Mucosa of stomach (tissue), 1 donor: ENCODE results near the gene CHMP4A.
A peak's percentile ranks its signal among the peaks of the same experiment; 100 is the strongest.
"Not testable (repeated sequence)": the region's sequence is repeated elsewhere in the genome, so short reads cannot be mapped to it uniquely, and the experiment has no call there.

Experiments used
- H3K27me3 ChIP-seq: one replicate; pipeline ENCODE4 v1.7.0; 2013; ENCODE audit warnings: mild to moderate bottlenecking, low read length; ENCODE audit not compliant: control insufficient read depth, insufficient read depth
- H3K36me3 ChIP-seq: one replicate; pipeline ENCODE4 v1.7.0; 2013; ENCODE audit warnings: low read length; ENCODE audit not compliant: control insufficient read depth, insufficient read depth
- H3K4me1 ChIP-seq: one replicate; pipeline ENCODE4 v1.7.0; 2013; ENCODE audit warnings: mild to moderate bottlenecking, low read length; ENCODE audit not compliant: control insufficient read depth, insufficient read depth
- H3K4me3 ChIP-seq: one replicate; pipeline ENCODE4 v1.7.0; 2013; ENCODE audit warnings: low read length
- H3K9ac ChIP-seq: one replicate; pipeline ENCODE4 v1.7.0; 2013; ENCODE audit warnings: mild to moderate bottlenecking, low read length, moderate library complexity
- H3K9me3 ChIP-seq: one replicate; pipeline ENCODE4 v1.7.0; 2013; ENCODE audit warnings: mild to moderate bottlenecking, low read length, moderate library complexity; ENCODE audit not compliant: control insufficient read depth
- donor health status: Pancreatic carcinoma.

Gene CHMP4A

GRCh38 chr14:24255438-24255837 lies 42.1 kb upstream of the CHMP4A start:
- H3K9me3 ChIP-seq, result no peaks in the 10 kb centered on the region
- no peak overlapping the region for H3K4me3 ChIP-seq
- H3K4me1 ChIP-seq, result no peaks in the 10 kb centered on the region
- H3K36me3 ChIP-seq, result no peaks in the 10 kb centered on the region
- no peak overlapping the region for H3K9ac ChIP-seq
- no peaks in the 10 kb centered on the region for H3K27me3 ChIP-seq

GRCh38 chr14:24254630-24255392 lies 41.5 kb upstream of the CHMP4A start:
- no peak overlapping the region for H3K4me3 ChIP-seq
- H3K4me1 ChIP-seq, result no peaks in the 10 kb centered on the region
- no peaks in the 10 kb centered on the region for H3K9me3 ChIP-seq
- no peak overlapping the region for H3K9ac ChIP-seq
- no peaks in the 10 kb centered on the region for H3K27me3 ChIP-seq
- no peaks in the 10 kb centered on the region for H3K36me3 ChIP-seq

GRCh38 chr14:24253936-24254335 lies 40.6 kb upstream of the CHMP4A start:
- no peaks in the 10 kb centered on the region for H3K36me3 ChIP-seq
- H3K9ac ChIP-seq, result no peak overlapping the region
- H3K9me3 ChIP-seq, result no peaks in the 10 kb centered on the region
- H3K27me3 ChIP-seq, result no peaks in the 10 kb centered on the region
- no peaks in the 10 kb centered on the region for H3K4me1 ChIP-seq
- H3K4me3 ChIP-seq, result no peak overlapping the region

GRCh38 chr14:24252289-24253124 lies 39.2 kb upstream of the CHMP4A start:
- no peaks in the 10 kb centered on the region for H3K27me3 ChIP-seq
- H3K9me3 ChIP-seq, result no peaks in the 10 kb centered on the region
- no peak overlapping the region for H3K4me3 ChIP-seq
- no peaks in the 10 kb centered on the region for H3K36me3 ChIP-seq
- no peaks in the 10 kb centered on the region for H3K4me1 ChIP-seq
- H3K9ac ChIP-seq, result no peak overlapping the region

- H3K4me1 ChIP-seq, result no peaks in the 10 kb centered on the region
- H3K27me3 ChIP-seq, result no peaks in the 10 kb centered on the region
- no peak overlapping the region for H3K4me3 ChIP-seq
- no peak overlapping the region for H3K9ac ChIP-seq
- no peaks in the 10 kb centered on the region for H3K9me3 ChIP-seq
- H3K36me3 ChIP-seq, result no peaks in the 10 kb centered on the region
Measured at GRCh38 chr14:24251880-24252288, 38.6 kb upstream of the CHMP4A start.

GRCh38 chr14:24250354-24250753 lies 37.1 kb upstream of the CHMP4A start:
- Histone ChIP-seq H3K4me1 (peaks cover 4% of the 10 kb centered on the region), H3K9me3 (no peaks in the 10 kb centered on the region), H3K9ac (no peak overlapping the region), H3K36me3 (no peaks in the 10 kb centered on the region), H3K27me3 (no peaks in the 10 kb centered on the region), H3K4me3 (no peak overlapping the region)

GRCh38 chr14:24249230-24250021 lies 36.1 kb upstream of the CHMP4A start:
- Histone ChIP-seq H3K27me3 (no peaks in the 10 kb centered on the region), H3K9me3 (no peaks in the 10 kb centered on the region), H3K9ac (no peak overlapping the region), H3K36me3 (no peaks in the 10 kb centered on the region), H3K4me3 (no peak overlapping the region), H3K4me1 (peaks cover 4% of the 10 kb centered on the region)

- H3K4me3 ChIP-seq, result no peak overlapping the region
- H3K27me3 ChIP-seq, result no peaks in the 10 kb centered on the region
- H3K9ac ChIP-seq, result no peak overlapping the region
- H3K4me1 ChIP-seq, result peaks cover 13% of the 10 kb centered on the region
- H3K36me3 ChIP-seq, result no peaks in the 10 kb centered on the region
- H3K9me3 ChIP-seq, result no peaks in the 10 kb centered on the region
Measured at GRCh38 chr14:24247422-24247821, 34.1 kb upstream of the CHMP4A start.

GRCh38 chr14:24246765-24247212 lies 33.5 kb upstream of the CHMP4A start:
- no peaks in the 10 kb centered on the region for H3K9me3 ChIP-seq
- no peak overlapping the region for H3K4me3 ChIP-seq
- H3K27me3 ChIP-seq, result no peaks in the 10 kb centered on the region
- peaks cover 14% of the 10 kb centered on the region for H3K4me1 ChIP-seq
- no peaks in the 10 kb centered on the region for H3K36me3 ChIP-seq
- peak overlapping the region; percentile 2 for H3K9ac ChIP-seq

- H3K9ac ChIP-seq, H3K9me3 ChIP-seq, H3K36me3 ChIP-seq, H3K27me3 ChIP-seq, H3K4me3 ChIP-seq: not testable (repeated sequence)
- H3K4me1 ChIP-seq, result peaks cover 25% of the 10 kb centered on the region
Measured at GRCh38 chr14:24245350-24245749, 32.1 kb upstream of the CHMP4A start.

- Histone ChIP-seq H3K36me3 (peaks cover 6% of the 10 kb centered on the region), H3K9ac (peak overlapping the region; percentile 97), H3K9me3 (no peaks in the 10 kb centered on the region), H3K27me3 (no peaks in the 10 kb centered on the region), H3K4me3 (peak overlapping the region; percentile 96), H3K4me1 (peaks cover 30% of the 10 kb centered on the region)
Measured at GRCh38 chr14:24243336-24243836, 30.1 kb upstream of the CHMP4A start.
